B cell (primary cell): ENCODE data around the gene GPNMB.

Source experiments
- EZH2 ChIP-seq: IDR thresholded peaks from 2 replicates; pipeline ENCODE4 v1.6.1; 2012; ENCODE audit warnings: borderline replicate concordance, low read depth, mild to moderate bottlenecking, moderate library complexity, low read length; ENCODE audit not compliant: insufficient read depth, poor library complexity, severe bottlenecking
- TF ChIP-seq, protein P1 (sequence below): fragments of 200-600 bp; IDR thresholded peaks from one replicate; pipeline ENCODE4 v1.8.0; 2022; ENCODE audit warnings: antibody characterized with exemption, mild to moderate bottlenecking

DNA sequence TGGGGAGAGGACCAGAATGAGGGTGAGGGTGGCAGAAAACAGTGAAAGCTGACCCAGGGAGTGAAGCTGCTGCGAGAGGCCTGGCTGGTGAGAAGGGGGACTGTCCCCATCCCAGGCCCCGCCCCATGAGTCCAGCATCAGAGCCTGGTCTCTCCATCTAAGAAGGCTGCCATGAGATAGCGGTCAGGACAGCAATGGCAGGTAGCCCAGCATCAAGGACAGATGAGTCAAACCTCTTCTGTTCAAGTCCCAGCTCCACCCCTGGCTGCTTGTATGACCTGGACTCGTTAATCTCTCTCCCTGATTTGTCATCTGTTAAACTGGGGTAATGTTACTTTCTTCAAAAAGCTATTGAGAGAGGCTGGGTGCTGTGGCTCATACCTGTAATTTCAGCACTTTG lies 22.2 kb downstream of the GPNMB start:
- TF ChIP-seq, protein P1, sequence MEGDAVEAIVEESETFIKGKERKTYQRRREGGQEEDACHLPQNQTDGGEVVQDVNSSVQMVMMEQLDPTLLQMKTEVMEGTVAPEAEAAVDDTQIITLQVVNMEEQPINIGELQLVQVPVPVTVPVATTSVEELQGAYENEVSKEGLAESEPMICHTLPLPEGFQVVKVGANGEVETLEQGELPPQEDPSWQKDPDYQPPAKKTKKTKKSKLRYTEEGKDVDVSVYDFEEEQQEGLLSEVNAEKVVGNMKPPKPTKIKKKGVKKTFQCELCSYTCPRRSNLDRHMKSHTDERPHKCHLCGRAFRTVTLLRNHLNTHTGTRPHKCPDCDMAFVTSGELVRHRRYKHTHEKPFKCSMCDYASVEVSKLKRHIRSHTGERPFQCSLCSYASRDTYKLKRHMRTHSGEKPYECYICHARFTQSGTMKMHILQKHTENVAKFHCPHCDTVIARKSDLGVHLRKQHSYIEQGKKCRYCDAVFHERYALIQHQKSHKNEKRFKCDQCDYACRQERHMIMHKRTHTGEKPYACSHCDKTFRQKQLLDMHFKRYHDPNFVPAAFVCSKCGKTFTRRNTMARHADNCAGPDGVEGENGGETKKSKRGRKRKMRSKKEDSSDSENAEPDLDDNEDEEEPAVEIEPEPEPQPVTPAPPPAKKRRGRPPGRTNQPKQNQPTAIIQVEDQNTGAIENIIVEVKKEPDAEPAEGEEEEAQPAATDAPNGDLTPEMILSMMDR: no peak
- TF ChIP-seq EZH2: no peak
